ENCODE data around the gene FHIT.

DNA sequence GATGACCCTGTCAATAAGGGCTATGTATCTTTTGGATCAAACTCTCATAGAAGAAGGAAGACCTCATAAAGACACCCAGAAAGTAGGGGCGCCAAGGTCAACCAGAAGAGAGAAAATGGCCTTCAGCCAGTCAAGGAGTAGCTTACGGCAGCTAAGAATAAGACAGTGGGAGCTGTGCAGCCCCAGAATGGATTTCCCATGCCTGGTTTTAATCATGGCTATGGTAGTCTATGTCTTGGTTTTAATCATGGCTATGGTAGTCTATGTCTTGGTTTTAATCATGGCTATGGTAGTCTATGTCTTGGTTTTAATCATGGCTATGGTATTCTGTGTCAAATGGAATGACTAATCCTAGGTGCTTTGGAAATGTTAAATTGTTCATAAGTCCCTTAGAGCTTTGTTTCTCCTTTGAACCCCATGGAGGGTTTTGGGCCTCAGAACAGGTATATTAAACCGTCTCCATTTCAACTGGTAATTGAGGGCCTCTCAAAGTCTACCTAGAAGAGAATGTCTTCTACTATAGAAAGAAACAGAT, 1459.4 kb downstream of the FHIT start:
- TF ChIP-seq, protein P1, sequence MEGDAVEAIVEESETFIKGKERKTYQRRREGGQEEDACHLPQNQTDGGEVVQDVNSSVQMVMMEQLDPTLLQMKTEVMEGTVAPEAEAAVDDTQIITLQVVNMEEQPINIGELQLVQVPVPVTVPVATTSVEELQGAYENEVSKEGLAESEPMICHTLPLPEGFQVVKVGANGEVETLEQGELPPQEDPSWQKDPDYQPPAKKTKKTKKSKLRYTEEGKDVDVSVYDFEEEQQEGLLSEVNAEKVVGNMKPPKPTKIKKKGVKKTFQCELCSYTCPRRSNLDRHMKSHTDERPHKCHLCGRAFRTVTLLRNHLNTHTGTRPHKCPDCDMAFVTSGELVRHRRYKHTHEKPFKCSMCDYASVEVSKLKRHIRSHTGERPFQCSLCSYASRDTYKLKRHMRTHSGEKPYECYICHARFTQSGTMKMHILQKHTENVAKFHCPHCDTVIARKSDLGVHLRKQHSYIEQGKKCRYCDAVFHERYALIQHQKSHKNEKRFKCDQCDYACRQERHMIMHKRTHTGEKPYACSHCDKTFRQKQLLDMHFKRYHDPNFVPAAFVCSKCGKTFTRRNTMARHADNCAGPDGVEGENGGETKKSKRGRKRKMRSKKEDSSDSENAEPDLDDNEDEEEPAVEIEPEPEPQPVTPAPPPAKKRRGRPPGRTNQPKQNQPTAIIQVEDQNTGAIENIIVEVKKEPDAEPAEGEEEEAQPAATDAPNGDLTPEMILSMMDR (IDR thresholded peaks at IDR 0.05) = no peak
- no peak for TF ChIP-seq POLR2A (IDR thresholded peaks at IDR 0.05)
